Spleen (tissue), 7 donors: ENCODE data around the gene EDN3.

Experiments used
- POLR2A ChIP-seq, 3 donors: fragments of 450-650 bp; IDR thresholded peaks; one replicate each; pipeline ENCODE4 v1.5.1; 2017; ENCODE audit warnings: antibody characterized with exemption in 3 of 3, mild to moderate bottlenecking in 1 of 3
- POLR2AphosphoS5 ChIP-seq, 3 donors: sonication (generic); formaldehyde crosslinking; IDR thresholded peaks; one replicate each; pipeline ENCODE4 v1.5.1; 2017; ENCODE audit warnings: antibody characterized with exemption in 3 of 3
- TF ChIP-seq, protein P1 (sequence below), 11 experiments: fragments of 200-600 bp in 7 of 11; fragments of 450-650 bp in 4 of 11; sonication (generic) in 4 of 11; IDR thresholded peaks in 8 of 11; conservative IDR thresholded peaks in 3 of 11; 1 replicate in 7 of 11; 2 replicates in 4 of 11; pipeline versions ENCODE4 v1.4.0 to v1.8.0; 2016 to 2021; ENCODE audit warnings: antibody characterized with exemption in 11 of 11, inconsistent platforms in 4 of 11, mild to moderate bottlenecking in 1 of 11
- donor health status: DM: no; HTN: no; CAD: no; lungs with moderate emphysema.
- donor health status: DM: no; HTN: no; CAD: no.
- donor health status: DM: no; HTN: no; CAD: no.

DNA sequence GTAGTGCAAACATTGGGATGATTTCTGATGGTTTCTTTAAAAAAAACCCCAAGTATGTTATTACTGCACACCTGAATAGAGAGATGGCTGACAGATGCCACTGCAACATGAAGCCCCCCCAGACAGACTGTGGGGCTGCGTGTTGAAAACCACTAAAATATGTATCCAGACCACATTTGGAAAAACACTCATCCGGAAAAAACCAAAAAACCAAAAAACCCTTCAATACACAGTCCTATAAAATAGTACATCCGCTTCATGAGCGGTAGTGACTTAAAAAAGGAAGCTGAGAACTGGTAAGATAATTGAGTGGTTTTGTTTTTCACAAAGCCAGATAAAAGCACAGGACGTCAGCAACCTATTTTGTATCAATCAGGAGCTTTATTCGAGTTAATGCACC is 47.1 kb upstream of the EDN3 start:
- TF ChIP-seq, protein P1, sequence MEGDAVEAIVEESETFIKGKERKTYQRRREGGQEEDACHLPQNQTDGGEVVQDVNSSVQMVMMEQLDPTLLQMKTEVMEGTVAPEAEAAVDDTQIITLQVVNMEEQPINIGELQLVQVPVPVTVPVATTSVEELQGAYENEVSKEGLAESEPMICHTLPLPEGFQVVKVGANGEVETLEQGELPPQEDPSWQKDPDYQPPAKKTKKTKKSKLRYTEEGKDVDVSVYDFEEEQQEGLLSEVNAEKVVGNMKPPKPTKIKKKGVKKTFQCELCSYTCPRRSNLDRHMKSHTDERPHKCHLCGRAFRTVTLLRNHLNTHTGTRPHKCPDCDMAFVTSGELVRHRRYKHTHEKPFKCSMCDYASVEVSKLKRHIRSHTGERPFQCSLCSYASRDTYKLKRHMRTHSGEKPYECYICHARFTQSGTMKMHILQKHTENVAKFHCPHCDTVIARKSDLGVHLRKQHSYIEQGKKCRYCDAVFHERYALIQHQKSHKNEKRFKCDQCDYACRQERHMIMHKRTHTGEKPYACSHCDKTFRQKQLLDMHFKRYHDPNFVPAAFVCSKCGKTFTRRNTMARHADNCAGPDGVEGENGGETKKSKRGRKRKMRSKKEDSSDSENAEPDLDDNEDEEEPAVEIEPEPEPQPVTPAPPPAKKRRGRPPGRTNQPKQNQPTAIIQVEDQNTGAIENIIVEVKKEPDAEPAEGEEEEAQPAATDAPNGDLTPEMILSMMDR (IDR thresholded peaks at IDR 0.05 in 8 of 11, conservative IDR thresholded peaks at IDR 0.05 in 3 of 11) = no peak
- no peak for TF ChIP-seq POLR2A (IDR thresholded peaks at IDR 0.05)
- no peak for TF ChIP-seq POLR2AphosphoS5 (IDR thresholded peaks at IDR 0.05)
